Measurements from ENCODE around the gene CSGALNACT2.
A peak's percentile ranks its signal among the peaks of the same experiment; 100 is the strongest.
"Not testable (repeated sequence)": the region's sequence is repeated elsewhere in the genome, so short reads cannot be mapped to it uniquely, and the experiment has no call there.

Gene CSGALNACT2

DNA sequence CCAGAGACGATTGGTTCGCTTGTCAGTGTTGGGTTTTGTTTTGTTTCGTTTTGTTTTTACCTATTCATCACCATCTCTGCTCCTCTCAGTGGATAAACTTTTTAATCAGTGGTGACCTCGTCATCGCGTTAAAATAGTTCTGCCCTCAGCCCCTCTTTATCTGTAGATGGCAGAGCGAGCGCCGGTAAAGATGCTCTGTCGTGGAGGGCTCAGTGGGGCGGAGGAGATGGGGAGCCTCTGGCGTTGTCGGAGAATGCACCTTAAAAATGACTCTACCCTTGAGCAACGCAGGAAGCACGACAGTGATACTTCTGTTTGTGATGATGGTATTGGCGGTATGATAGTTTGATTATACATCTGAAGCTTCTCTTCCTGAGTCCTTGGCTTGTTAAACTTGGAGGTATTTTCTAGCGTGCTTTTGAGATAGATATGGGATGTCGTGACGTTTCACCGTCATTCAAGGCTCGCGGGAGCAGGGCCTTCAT lies 554 bp downstream of the CSGALNACT2 start:
- peak overlapping the region; percentile 99 for H3K4me3 ChIP-seq (ENCODE audit: low read length)
- H3K4me2 ChIP-seq (ENCODE audit: low read length), result peak overlapping the region; percentile 85
- no peaks in the 10 kb centered on the region for H3K36me3 ChIP-seq (replicated peaks; ENCODE audit: low read depth, low read length)
- H2AFZ ChIP-seq (ENCODE audit: low read depth, low read length), result peak overlapping the region; percentile 26; the same call in 1 of the 2 replicates
- peaks cover 9% of the 10 kb centered on the region for H4K20me1 ChIP-seq (ENCODE audit: insufficient read depth, low read length)
- H3K27ac ChIP-seq (ENCODE audit: low read length), result peak overlapping the region; percentile 34
- peaks cover 53% of the 10 kb centered on the region for H3K79me2 ChIP-seq (ENCODE audit: low read length)
- TF ChIP-seq, protein P1, sequence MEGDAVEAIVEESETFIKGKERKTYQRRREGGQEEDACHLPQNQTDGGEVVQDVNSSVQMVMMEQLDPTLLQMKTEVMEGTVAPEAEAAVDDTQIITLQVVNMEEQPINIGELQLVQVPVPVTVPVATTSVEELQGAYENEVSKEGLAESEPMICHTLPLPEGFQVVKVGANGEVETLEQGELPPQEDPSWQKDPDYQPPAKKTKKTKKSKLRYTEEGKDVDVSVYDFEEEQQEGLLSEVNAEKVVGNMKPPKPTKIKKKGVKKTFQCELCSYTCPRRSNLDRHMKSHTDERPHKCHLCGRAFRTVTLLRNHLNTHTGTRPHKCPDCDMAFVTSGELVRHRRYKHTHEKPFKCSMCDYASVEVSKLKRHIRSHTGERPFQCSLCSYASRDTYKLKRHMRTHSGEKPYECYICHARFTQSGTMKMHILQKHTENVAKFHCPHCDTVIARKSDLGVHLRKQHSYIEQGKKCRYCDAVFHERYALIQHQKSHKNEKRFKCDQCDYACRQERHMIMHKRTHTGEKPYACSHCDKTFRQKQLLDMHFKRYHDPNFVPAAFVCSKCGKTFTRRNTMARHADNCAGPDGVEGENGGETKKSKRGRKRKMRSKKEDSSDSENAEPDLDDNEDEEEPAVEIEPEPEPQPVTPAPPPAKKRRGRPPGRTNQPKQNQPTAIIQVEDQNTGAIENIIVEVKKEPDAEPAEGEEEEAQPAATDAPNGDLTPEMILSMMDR (IDR thresholded peaks at IDR 0.05; ENCODE audit: low read depth, low read length), result no peak
- TF ChIP-seq EZH2phosphoT487 (IDR thresholded peaks at IDR 0.05; ENCODE audit: low read depth), result no peak
- peaks cover 28% of the 10 kb centered on the region for H3K4me1 ChIP-seq (ENCODE audit: low read length)
- H3K27me3 ChIP-seq (ENCODE audit: low read depth, low read length), result no peaks in the 10 kb centered on the region
- H3K9ac ChIP-seq (ENCODE audit: low read length), result peak overlapping the region; percentile 91
- no peaks in the 10 kb centered on the region for H3K9me3 ChIP-seq (ENCODE audit: insufficient read depth, low read length)

DNA sequence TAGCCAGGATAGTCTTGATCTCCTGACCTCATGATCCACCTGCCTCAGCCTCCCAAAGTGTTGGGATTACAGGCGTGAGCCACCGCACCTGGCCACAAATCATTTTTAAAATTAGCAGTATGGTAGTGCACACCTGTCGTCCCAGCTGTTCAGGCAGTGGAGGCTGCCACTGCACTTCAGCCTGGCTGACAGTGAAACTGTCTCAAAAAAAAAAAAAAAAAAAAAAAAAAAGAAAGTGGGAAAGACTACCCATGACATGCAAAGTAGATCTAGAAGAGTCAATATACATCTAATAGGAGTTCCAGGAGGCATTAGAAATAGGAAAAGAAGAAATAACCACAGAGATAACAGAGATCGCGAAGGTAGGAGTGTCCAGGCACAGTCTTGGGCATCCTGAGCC lies 3.2 kb downstream of the CSGALNACT2 start:
- no peaks in the 10 kb centered on the region for H3K27me3 ChIP-seq (ENCODE audit: low read depth, low read length)
- H2AFZ ChIP-seq (ENCODE audit: low read depth, low read length), result no peak overlapping the region
- peaks cover 13% of the 10 kb centered on the region for H4K20me1 ChIP-seq (ENCODE audit: insufficient read depth, low read length)
- no peak overlapping the region for H3K27ac ChIP-seq (ENCODE audit: low read length)
- no peaks in the 10 kb centered on the region for H3K9me3 ChIP-seq (ENCODE audit: insufficient read depth, low read length)
- H3K9ac ChIP-seq (ENCODE audit: low read length), result no peak overlapping the region
- H3K4me2 ChIP-seq (ENCODE audit: low read length), result peak overlapping the region; percentile 7; the same call in 1 of the 2 replicates
- H3K36me3 ChIP-seq (replicated peaks; ENCODE audit: low read depth, low read length), result no peaks in the 10 kb centered on the region
- H3K79me2 ChIP-seq (ENCODE audit: low read length), result peaks cover 60% of the 10 kb centered on the region
- peaks cover 28% of the 10 kb centered on the region for H3K4me1 ChIP-seq (ENCODE audit: low read length)
- no peak overlapping the region for H3K4me3 ChIP-seq (ENCODE audit: low read length)
- TF ChIP-seq EZH2phosphoT487 (IDR thresholded peaks at IDR 0.05; ENCODE audit: low read depth), result no peak
- TF ChIP-seq, protein P1 (IDR thresholded peaks at IDR 0.05; ENCODE audit: low read depth, low read length), result no peak

DNA sequence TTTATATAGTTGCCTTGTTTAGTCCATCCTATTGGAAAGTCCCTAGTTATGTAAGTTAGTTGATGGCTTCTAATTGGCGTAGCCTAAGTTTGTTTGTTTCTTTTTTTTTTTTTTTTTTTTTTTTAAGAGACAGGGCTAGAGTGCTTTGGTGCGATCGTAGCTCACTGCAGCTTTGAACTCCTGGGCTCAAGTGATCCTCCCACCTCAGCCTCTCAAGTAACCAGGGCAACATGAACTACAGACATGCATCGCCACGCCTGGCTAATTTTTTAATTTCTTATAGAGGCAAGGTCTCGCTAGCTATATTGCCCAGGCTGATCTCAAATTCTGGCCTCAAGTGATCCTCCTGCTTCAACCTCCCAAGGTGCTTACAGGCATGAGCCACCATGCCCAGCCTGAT lies 7.1 kb downstream of the CSGALNACT2 start:
- H3K36me3 ChIP-seq (replicated peaks; ENCODE audit: low read depth, low read length), result no peaks in the 10 kb centered on the region
- peaks cover 7% of the 10 kb centered on the region for H4K20me1 ChIP-seq (ENCODE audit: insufficient read depth, low read length)
- H3K9me3 ChIP-seq (ENCODE audit: insufficient read depth, low read length), result no peaks in the 10 kb centered on the region
- peaks cover 53% of the 10 kb centered on the region for H3K79me2 ChIP-seq (ENCODE audit: low read length)
- H3K27ac ChIP-seq (ENCODE audit: low read length), result no peak overlapping the region
- H3K4me3 ChIP-seq (ENCODE audit: low read length), result no peak overlapping the region
- H2AFZ ChIP-seq (ENCODE audit: low read depth, low read length), result no peak overlapping the region
- no peak overlapping the region for H3K4me2 ChIP-seq (ENCODE audit: low read length)
- peaks cover 16% of the 10 kb centered on the region for H3K4me1 ChIP-seq (ENCODE audit: low read length)
- no peaks in the 10 kb centered on the region for H3K27me3 ChIP-seq (ENCODE audit: low read depth, low read length)
- TF ChIP-seq EZH2phosphoT487 (IDR thresholded peaks at IDR 0.05; ENCODE audit: low read depth), result no peak
- TF ChIP-seq, protein P1 (IDR thresholded peaks at IDR 0.05; ENCODE audit: low read depth, low read length), result no peak
- no peak overlapping the region for H3K9ac ChIP-seq (ENCODE audit: low read length)

DNA sequence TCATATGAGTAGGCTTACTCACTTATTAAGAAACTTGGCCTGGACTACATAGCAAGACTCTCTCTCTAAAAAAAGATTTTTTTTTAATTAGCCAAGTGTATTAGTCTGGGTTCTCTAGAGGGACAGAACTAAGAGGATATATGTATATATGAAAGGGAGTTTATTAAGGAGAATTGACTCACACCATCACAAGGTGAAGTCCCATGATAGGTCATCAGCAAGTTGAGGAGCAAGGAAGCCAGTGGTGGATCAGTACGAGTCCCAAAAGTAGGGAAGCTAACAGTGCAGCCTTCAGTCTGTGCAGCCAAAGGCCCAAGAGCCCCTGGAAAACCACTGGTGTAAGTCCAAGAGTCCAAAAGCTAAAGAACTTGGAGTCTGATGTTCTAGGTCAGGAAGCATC lies 7.7 kb downstream of the CSGALNACT2 start:
- not testable (repeated sequence) for H3K27ac ChIP-seq (ENCODE audit: low read length); H3K36me3 ChIP-seq (replicated peaks; ENCODE audit: low read depth, low read length); H3K4me3 ChIP-seq (ENCODE audit: low read length); H4K20me1 ChIP-seq (ENCODE audit: insufficient read depth, low read length); H3K4me1 ChIP-seq (ENCODE audit: low read length); H3K9me3 ChIP-seq (ENCODE audit: insufficient read depth, low read length); H3K27me3 ChIP-seq (ENCODE audit: low read depth, low read length); H3K9ac ChIP-seq (ENCODE audit: low read length); H3K4me2 ChIP-seq (ENCODE audit: low read length); H2AFZ ChIP-seq (ENCODE audit: low read depth, low read length)
- H3K79me2 ChIP-seq (ENCODE audit: low read length), result peaks cover 53% of the 10 kb centered on the region

All from OCI-LY3 (cell line).